ENCODE results near the gene PIGP. TPM values are rescaled to one million over a fixed set of nuclear protein-coding genes. Genes with fewer than 3 reads are reported as not detected.
"Not testable (repeated sequence)": the region's sequence is repeated elsewhere in the genome, so short reads cannot be mapped to it uniquely, and the experiment has no call there.

Gene PIGP
- 3.5 and 5.6 TPM in 2 replicates for total RNA-seq

- DNase-seq (ENCODE audit: low read depth): peak; percentile 70
Observed at GRCh38 chr21:37072988-37073416, at the start of gene PIGP, which contains the start of gene TTC3. Gene PIGP, minus strand, starts transcription at chr21:37073071. Its CDS starts 556 bp downstream, at chr21:37072515. Gene TTC3, plus strand, starts transcription at chr21:37073254. Its CDS starts 14,004 bp downstream, at chr21:37087258.

GRCh38 chr21:37119421-37120218, 46.7 kb upstream of the PIGP start:
- no peak for DNase-seq (ENCODE audit: low read depth)

DNA sequence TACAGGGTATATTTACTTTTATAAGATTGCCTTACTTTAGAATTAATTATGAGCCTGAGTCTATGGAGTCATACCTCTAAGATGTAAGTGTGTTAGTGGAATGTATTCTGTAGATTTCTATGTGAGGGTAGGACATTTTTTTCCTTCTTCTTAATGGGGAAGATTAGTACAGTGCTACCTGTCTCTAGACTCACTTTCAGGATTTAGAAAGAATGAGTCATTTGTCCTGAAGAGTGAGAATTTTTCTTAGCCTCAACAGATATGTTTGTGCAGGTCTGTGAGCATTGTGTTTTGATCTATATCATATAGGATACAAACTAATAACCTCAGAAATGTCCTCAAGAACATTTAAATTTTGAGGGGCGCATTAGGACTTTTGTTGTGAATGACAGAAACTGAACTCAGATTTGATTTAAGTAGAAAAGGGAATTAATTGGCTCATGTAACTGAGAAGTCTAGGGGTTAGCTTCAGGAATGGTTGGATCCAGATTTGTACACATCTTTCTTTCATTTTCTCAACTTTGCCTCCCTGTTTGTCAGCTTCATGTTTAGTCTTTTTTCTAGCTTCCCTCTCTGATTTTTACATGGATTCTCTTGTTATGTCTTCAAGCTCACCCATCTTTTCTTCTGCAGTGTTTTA, 45.4 kb upstream of the PIGP start:
- peak; percentile 30 for DNase-seq (ENCODE audit: low read depth)

DNA sequence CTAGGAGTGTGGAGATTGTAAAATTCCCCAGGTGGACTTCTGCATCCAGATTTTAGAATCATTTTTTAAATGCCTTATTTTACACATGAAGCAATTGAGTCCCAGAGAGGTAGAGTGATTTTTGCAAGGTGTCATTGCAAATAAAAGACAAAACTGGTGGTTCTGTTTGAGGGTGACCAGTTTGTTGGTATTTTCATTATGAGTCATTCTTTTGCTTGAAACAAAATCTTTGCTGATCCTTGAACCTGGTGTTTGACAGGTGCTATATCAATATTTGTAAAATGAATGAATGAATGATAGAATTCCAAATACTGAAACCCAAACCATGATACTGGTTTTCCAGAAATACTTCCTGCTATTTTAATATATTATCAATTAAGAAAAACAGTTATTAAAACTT, 44.3 kb upstream of the PIGP start:
- no peak for DNase-seq (ENCODE audit: low read depth)

DNA sequence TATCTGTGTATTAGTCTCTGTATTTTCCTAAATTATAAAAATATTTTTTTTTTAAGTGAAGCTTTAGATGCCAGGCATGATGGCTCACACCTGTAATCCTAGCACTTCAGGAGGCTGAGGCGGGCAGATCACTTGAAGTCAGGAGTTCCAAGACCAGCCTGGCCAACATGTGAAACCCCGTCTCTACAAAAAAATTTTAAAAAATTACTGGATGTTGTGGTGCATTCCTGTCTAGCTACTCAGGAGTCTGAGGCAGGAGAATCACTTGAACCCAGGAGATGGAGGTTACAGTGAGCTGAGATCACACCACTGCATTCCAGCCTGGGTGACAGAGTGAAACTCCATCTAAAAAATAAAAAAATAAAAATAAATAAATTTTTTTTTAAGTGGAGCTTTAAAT, 43.6 kb upstream of the PIGP start:
- not testable (repeated sequence) for DNase-seq (ENCODE audit: low read depth)

DNA sequence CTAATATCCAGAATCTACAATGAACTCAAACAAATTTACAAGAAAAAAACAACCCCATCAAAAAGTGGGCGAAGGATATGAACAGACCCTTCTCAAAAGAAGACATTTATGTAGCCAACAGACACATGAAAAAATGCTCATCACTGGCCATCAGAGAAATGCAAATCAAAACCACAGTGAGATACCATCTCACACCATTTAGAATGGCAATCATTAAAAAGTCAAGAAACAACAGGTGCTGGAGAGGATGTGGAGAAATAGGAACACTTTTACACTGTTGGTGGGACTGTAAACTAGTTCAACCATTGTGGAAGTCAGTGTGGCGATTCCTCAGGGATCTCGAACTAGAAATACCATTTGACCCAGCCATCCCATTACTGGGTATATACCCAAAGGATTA, 41.4 kb upstream of the PIGP start:
- DNase-seq (ENCODE audit: low read depth): not testable (repeated sequence)

DNA sequence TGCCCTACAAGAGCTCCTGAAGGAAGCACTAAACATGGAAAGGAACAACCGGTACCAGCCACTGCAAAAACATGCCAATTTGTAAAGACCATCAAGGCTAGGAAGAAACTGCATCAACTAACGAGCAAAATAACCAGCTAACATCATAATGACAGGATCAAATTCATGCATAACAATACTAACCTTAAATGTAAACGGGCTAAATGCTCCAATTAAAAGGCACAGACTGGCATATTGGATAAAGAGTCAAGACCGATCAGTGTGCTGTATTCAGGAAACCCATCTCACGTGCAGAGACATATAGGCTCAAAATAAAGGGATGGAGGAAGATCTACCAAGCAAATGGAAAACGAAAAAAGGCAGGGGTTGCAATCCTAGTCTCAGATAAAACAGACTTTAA, 38.2 kb upstream of the PIGP start:
- not testable (repeated sequence) for DNase-seq (ENCODE audit: low read depth)

DNA sequence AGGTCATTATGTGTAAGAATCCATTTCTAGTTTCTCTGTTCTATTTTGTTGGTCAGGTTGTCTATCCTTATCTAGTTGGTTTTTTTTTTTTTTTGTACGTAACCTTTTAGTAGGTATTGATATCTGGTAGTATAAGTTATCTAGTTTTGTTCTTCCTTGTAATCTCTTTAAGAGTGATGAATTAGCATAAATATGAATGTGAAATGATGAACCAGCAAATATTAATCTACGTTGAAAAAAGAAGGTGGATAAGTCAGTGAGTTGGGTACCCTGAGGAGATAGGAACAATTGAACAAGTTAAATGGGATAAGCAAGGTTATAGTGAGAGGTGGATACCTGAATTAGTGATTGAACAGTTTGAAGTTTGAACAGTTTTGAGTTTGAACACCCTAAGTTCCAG, 34.1 kb upstream of the PIGP start:
- DNase-seq (ENCODE audit: low read depth): no peak

- DNase-seq (ENCODE audit: low read depth): peak; percentile 68
Observed at GRCh38 chr21:37102746-37103145, 29.9 kb upstream of the PIGP start.

- DNase-seq (ENCODE audit: low read depth): no peak
Observed at GRCh38 chr21:37101384-37101783, 28.5 kb upstream of the PIGP start.

- no peak for DNase-seq (ENCODE audit: low read depth)
Observed at GRCh38 chr21:37100316-37100715, 27.4 kb upstream of the PIGP start.

DNA sequence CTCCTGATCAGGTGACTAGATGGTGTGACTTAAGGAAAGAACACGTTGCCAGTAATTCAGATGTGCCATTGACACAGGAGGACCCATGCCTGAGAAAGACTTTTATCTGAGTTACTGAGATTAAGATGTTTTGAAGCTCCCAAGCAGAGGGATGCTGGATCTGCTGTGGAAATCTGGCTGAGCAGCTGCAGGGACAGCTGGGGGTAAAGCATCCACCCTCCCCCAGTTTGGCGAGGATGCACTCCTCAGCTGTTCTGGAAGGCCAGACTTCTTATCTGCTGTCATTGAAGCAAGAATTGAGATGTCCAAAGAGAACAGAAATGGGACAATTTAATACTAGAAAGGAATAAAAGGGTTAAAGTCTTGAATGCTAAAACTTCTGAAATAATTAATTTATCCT, 25.9 kb upstream of the PIGP start:
- no peak for DNase-seq (ENCODE audit: low read depth)

GRCh38 chr21:37095821-37096220, 22.9 kb upstream of the PIGP start:
- no peak for DNase-seq (ENCODE audit: low read depth)

DNA sequence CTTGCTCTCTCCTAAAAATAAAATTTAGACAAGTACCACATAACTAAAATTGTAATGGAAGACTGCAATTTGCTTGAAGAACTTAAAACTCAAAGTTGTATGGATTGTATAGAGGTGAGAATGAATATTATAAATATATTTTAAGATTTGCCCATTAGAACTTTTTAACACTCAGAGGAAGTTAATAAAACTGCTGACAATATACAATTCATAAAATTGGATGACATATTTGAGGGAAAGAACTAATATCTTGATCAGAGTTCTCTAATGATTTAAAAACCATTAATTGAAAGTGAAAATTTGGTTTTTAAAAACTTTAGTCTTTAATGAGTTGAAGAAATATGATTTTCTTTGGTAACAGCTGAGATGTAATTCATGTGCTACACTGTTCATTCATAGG, 21.1 kb upstream of the PIGP start:
- DNase-seq (ENCODE audit: low read depth): no peak

DNA sequence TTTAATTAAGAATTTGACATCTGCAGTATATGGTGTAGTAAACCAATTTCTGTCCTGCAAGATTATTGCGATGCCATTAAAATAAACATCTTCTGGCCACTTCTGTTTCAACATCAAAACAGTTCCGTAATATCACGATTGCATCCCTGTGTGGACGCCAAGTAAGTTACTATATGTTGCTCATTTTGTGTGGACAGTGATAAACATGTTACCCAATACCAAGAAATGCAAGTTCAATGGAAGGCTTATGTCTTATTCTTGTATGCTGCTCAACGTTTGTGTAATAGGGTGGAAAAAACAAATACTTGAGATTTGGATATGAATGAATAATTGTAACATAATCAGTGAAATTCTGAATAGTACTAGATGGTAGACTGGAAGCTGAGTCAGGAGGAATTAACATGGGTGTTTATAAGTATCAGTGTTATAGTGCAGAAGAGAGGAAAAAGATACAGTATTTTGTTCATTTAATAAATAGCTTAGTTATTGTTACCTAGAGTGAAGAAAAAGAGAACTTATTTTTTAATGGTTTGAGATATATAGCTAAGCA, 15.4 kb upstream of the PIGP start:
- DNase-seq (ENCODE audit: low read depth): no peak

DNA sequence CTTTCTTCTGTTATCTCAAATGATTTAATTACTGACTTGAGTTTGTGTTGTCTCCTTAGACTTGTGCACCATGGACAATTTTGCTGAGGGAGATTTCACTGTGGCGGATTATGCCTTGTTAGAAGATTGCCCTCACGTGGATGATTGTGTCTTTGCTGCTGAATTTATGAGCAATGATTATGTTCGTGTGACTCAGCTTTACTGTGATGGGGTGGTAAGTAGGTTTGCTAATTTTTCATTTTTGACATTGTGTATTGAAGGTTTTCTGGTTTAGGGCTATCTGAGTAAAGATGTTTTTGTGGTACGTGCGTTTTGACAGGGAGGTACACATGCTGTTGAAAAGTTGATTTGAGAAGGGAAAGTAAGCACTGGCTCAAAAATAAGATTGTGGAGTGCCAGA, 14.3 kb upstream of the PIGP start:
- peak; percentile 47 for DNase-seq (ENCODE audit: low read depth)

DNA sequence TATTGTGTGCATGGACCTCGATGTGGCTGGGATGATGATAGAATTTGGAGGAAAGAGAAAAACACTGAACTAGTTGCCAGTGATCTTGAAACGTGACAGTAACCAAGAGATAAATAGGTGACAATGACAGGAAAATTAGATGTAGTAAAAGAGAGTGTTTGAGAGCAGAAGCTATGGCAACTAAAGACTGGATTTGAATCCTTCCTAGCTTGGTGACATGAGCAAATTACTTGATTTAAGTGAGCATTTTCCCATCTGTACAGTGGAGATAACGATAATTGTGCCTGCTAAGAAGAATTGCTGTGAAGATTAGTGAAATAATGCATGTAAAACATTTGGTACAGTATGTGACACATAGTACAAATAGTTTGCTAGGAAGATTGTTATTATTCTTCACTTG, 12.9 kb upstream of the PIGP start:
- DNase-seq (ENCODE audit: low read depth): no peak

DNA sequence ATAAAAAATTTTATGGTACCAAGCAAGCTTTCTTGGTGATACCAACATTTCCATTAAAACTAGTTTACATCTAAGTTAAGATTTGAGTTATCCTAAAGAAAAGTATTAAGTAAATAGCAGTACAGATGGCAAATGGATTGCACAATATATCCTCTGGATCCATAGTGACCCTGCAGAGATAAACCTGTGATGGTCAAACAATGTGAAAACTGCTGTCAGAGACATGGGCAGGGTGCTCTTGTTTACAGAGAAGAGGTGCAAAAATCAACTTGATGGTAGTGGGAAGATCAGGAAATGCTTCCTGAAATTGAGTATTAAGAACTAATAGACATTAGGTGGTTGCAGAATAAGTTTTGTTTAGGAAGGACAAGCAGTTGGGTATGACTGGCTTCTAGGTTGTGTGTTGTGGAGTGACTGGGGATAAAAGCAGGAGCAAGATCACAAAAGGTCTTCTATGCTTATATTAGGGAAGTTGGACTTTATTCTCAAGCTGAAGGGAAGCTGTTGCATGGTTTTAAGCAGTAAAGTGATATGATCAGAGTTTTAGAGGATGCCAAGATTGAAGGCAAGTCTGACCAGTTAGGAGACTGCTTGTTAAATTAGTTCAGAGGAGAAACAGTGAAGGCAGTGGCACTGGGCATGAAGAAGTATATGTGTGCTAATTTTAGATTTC, 10.1 kb upstream of the PIGP start:
- DNase-seq (ENCODE audit: low read depth): no peak

DNA sequence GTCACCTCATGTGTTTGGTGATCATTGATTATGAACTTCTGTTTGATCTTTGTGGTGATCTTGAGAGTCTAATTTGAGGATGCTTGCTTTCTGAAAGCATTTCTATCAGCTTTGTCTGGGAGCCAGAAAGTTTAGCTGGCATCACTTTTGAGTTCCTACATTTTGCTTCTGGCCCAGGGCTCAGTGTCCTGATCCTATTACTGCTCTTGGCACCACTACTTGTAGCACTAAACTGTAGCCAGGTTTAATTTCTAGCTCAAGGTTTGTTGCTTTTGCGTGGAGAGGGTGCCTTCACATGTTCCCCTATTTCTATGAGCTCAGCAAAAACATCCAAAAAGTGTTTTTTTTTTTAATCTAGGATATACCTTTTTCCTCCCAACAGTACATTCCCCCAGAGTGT, 9.5 kb upstream of the PIGP start:
- no peak for DNase-seq (ENCODE audit: low read depth)

DNA sequence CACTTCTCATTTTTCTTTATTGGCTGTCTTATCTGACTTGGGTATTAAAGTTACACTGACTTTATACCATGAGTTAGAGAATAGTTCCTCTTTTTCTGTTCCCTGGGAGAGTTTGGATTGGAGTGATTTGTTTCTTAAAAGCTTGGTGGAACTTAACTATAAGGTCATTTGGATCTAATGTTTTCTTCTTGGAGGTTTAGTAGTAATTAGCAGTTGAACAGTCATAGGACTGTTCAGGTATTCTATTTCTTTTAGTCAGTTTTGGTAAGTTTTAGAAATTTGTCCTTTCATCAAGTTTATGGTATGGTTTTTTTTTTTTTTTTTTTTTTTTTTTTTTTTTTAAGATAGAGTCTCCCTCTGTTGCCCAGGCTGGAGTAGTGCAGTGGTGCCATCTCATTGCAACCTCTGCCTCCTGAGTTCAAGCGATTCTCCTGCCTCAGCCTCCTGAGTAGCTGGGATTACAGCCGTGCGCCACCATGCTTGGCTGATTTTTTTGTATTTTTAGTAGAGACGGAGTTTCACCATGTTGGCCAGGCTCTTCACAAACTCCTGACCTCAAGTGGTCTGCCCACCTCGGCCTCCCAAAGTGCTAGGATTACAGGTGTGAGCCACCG, 6.4 kb upstream of the PIGP start:
- DNase-seq (ENCODE audit: low read depth): no peak

GRCh38 chr21:37077403-37077802, 4.5 kb upstream of the PIGP start:
- DNase-seq (ENCODE audit: low read depth): no peak
